CD4-positive, alpha-beta T cell treated with Interleukin-4 for 4 hours (primary cell): Measurements from ENCODE around the gene MRPL27.
A peak's percentile ranks its signal among the peaks of the same experiment; 100 is the strongest.
"Not testable (repeated sequence)": the region's sequence is repeated elsewhere in the genome, so short reads cannot be mapped to it uniquely, and the experiment has no call there.

Source experiments
- DNase-seq: peaks from one replicate; pipeline ENCODE4 v3.0.0-alpha.2; 2020

Gene MRPL27

GRCh38 chr17:50372758-50373556, at the start of gene MRPL27, which contains the start of gene EME1:
Gene MRPL27, minus strand, starts transcription at chr17:50373184. Its CDS starts 14 bp downstream, at chr17:50373170.
Gene EME1, plus strand, starts transcription at chr17:50373229. Its CDS starts 1,980 bp downstream, at chr17:50375209.
- DNase-seq: peak; percentile 88

- DNase-seq: no peak
These were observed 49.8 kb upstream of the MRPL27 start for GRCh38 chr17:50422738-50423137.

GRCh38 chr17:50421308-50422051, 48.5 kb upstream of the MRPL27 start:
- DNase-seq: peak; percentile 21

- no peak for DNase-seq
These were observed 47.6 kb upstream of the MRPL27 start for GRCh38 chr17:50420419-50421112.

GRCh38 chr17:50419577-50419976, 46.6 kb upstream of the MRPL27 start:
- DNase-seq: not testable (repeated sequence)

GRCh38 chr17:50414808-50415207, 41.8 kb upstream of the MRPL27 start:
- DNase-seq: no peak

- no peak for DNase-seq
These were observed 39.3 kb upstream of the MRPL27 start for GRCh38 chr17:50412188-50412732.

GRCh38 chr17:50407921-50408320, 34.9 kb upstream of the MRPL27 start:
- DNase-seq: no peak

GRCh38 chr17:50406578-50406977, 33.6 kb upstream of the MRPL27 start:
- no peak for DNase-seq

GRCh38 chr17:50405351-50405750, 32.4 kb upstream of the MRPL27 start:
- not testable (repeated sequence) for DNase-seq

GRCh38 chr17:50399591-50399990, 26.6 kb upstream of the MRPL27 start:
- not testable (repeated sequence) for DNase-seq

GRCh38 chr17:50398672-50399071, 25.7 kb upstream of the MRPL27 start:
- not testable (repeated sequence) for DNase-seq

GRCh38 chr17:50397919-50398285, 24.9 kb upstream of the MRPL27 start:
- DNase-seq: no peak

GRCh38 chr17:50397111-50397918, 24.3 kb upstream of the MRPL27 start, which contains the start of gene LRRC59:
Gene LRRC59, minus strand, starts transcription at chr17:50397523. Its CDS starts 206 bp downstream, at chr17:50397317.
- DNase-seq: peak; percentile 88

GRCh38 chr17:50396261-50397110, 23.5 kb upstream of the MRPL27 start:
- no peak for DNase-seq

- DNase-seq: no peak
These were observed 21.7 kb upstream of the MRPL27 start for GRCh38 chr17:50394711-50395110.

- no peak for DNase-seq
These were observed 20.7 kb upstream of the MRPL27 start for GRCh38 chr17:50393700-50394099.

GRCh38 chr17:50392621-50393020, 19.6 kb upstream of the MRPL27 start:
- DNase-seq: no peak

- no peak for DNase-seq
These were observed 16.6 kb upstream of the MRPL27 start for GRCh38 chr17:50389534-50389933.

GRCh38 chr17:50388728-50389127, 15.7 kb upstream of the MRPL27 start:
- no peak for DNase-seq

- DNase-seq: no peak
These were observed 13.5 kb upstream of the MRPL27 start for GRCh38 chr17:50386510-50386909.
